IMR-90 (cell line): Measurements from ENCODE around the gene RBMS3. TPM values are rescaled to one million over a fixed set of nuclear protein-coding genes. Genes with fewer than 3 reads are reported as not detected.

Experiments
- ATAC-seq: fragments of 200-7000 bp; cut with Tn5 transposase; 2 replicates; pipeline ENCODE4 v1.9.1; 2020; ENCODE audit warnings: low read depth, mild to moderate bottlenecking, moderate library complexity
- BruUV-seq: library from RNA; stranded (reverse); fragments of 400-500 nt; replicated peaks from 2 replicates; lab custom pipeline; 2021; lab: Mats Ljungman, UMichigan
- CTCF ChIA-PET: fragments of 300-600 bp; formaldehyde crosslinking; extraction: SDS; loops from one replicate; lab custom pipeline; 2021; ENCODE audit warnings: antibody characterized with exemption; lab: Yijun Ruan, JAX
- POLR2A ChIA-PET: fragments of 300-600 bp; sonication (Branson Sonifier 250); formaldehyde crosslinking; loops from one replicate; lab custom pipeline; 2022; ENCODE audit warnings: antibody characterized with exemption; ENCODE audit not compliant: unreplicated experiment; lab: Charles Lee
- DNase-seq: peaks from one replicate; pipeline ENCODE4 v3.0.0; 2013
- H2AFZ ChIP-seq: replicated peaks from 2 replicates; pipeline ENCODE3; 2013; ENCODE audit warnings: low read length, mild to moderate bottlenecking; ENCODE audit not compliant: poor library complexity
- H2AK5ac ChIP-seq: 2 replicates; pipeline ENCODE4 v1.6.1; 2013; ENCODE audit warnings: low read depth, low read length, inconsistent platforms
- H2AK9ac ChIP-seq: replicated peaks from 2 replicates; pipeline ENCODE3; 2013; ENCODE audit warnings: mild to moderate bottlenecking, low read depth, low read length, moderate library complexity; ENCODE audit not compliant: poor library complexity
- H2BK120ac ChIP-seq: 2 replicates; pipeline ENCODE4 v1.6.1; 2013; ENCODE audit warnings: low read depth, low read length, inconsistent platforms
- H2BK15ac ChIP-seq: 3 replicates; pipeline ENCODE4 v1.6.1; 2013; ENCODE audit warnings: low read depth, low read length, inconsistent platforms
- H2BK20ac ChIP-seq: 2 replicates; pipeline ENCODE4 v1.6.1; 2013; ENCODE audit warnings: low read depth, mild to moderate bottlenecking, inconsistent platforms, low read length, moderate library complexity
- H2BK5ac ChIP-seq: 2 replicates; pipeline ENCODE4 v1.6.1; 2013; ENCODE audit warnings: mild to moderate bottlenecking, low read depth, low read length, inconsistent platforms; ENCODE audit not compliant: poor library complexity, severe bottlenecking
- H3K14ac ChIP-seq: replicated peaks from 2 replicates; pipeline ENCODE4 v1.6.1; 2013; ENCODE audit warnings: low read depth, low read length, inconsistent platforms
- H3K18ac ChIP-seq: 2 replicates; pipeline ENCODE4 v1.6.1; 2013; ENCODE audit warnings: low read depth, low read length, control low read depth
- H3K23ac ChIP-seq: 2 replicates; pipeline ENCODE4 v1.6.1; 2013; ENCODE audit warnings: low read depth, low read length, inconsistent platforms
- H3K27ac ChIP-seq: 2 replicates; pipeline ENCODE4 v1.5.1; 2013; ENCODE audit warnings: mild to moderate bottlenecking, control low read depth, low read length; ENCODE audit not compliant: insufficient read depth
- H3K27me3 ChIP-seq: 2 replicates; pipeline ENCODE4 v1.6.1; 2013; ENCODE audit warnings: low read length; ENCODE audit not compliant: control insufficient read depth, insufficient read depth
- H3K36me3 ChIP-seq: 2 replicates; pipeline ENCODE4 v1.6.1; 2013; ENCODE audit warnings: low read length, mixed read lengths; ENCODE audit not compliant: control insufficient read depth, insufficient read depth
- H3K4ac ChIP-seq: 2 replicates; pipeline ENCODE4 v1.6.1; 2013; ENCODE audit warnings: low read depth, low read length, inconsistent platforms
- H3K4me1 ChIP-seq: 2 replicates; pipeline ENCODE4 v1.6.1; 2013; ENCODE audit warnings: low read length, mixed read lengths; ENCODE audit not compliant: control insufficient read depth, insufficient read depth
- H3K4me2 ChIP-seq: 2 replicates; pipeline ENCODE4 v1.6.1; 2013; ENCODE audit warnings: low read depth, mild to moderate bottlenecking, control low read depth, low read length, moderate library complexity
- H3K4me3 ChIP-seq: 2 replicates; pipeline ENCODE4 v1.5.1; 2013; ENCODE audit warnings: low read depth, mild to moderate bottlenecking, control low read depth, low read length, moderate library complexity; ENCODE audit not compliant: insufficient read depth
- H3K56ac ChIP-seq: 2 replicates; pipeline ENCODE4 v1.6.1; 2013; ENCODE audit warnings: low read length, inconsistent platforms; ENCODE audit not compliant: insufficient read depth; ENCODE audit errors: extremely low read depth
- H3K79me1 ChIP-seq, 2 experiments: 2 replicates each; pipeline ENCODE4 v1.6.1; 2013; ENCODE audit warnings: low read length in 2 of 2, inconsistent platforms in 1 of 2, low read depth in 1 of 2
- H3K9ac ChIP-seq: 2 replicates; pipeline ENCODE4 v1.6.1; 2013; ENCODE audit warnings: low read depth, low read length, control low read depth
- H3K9me1 ChIP-seq: 2 replicates; pipeline ENCODE4 v1.6.1; 2013; ENCODE audit warnings: low read length, inconsistent platforms; ENCODE audit not compliant: insufficient read depth
- H3K9me3 ChIP-seq: 2 replicates; pipeline ENCODE4 v1.6.1; 2013; ENCODE audit warnings: low read length; ENCODE audit not compliant: control insufficient read depth, insufficient read depth
- H4K20me1 ChIP-seq: 2 replicates; pipeline ENCODE4 v1.6.1; 2013; ENCODE audit warnings: low read length, inconsistent platforms; ENCODE audit not compliant: insufficient read depth
- H4K5ac ChIP-seq: 2 replicates; pipeline ENCODE4 v1.6.1; 2013; ENCODE audit warnings: mild to moderate bottlenecking, low read depth, low read length, control low read depth
- H4K8ac ChIP-seq, 2 experiments: 2 replicates each; pipeline ENCODE4 v1.6.1; 2013; ENCODE audit warnings: low read depth in 2 of 2, low read length in 2 of 2, control low read depth in 1 of 2, inconsistent platforms in 1 of 2
- H4K91ac ChIP-seq: 2 replicates; pipeline ENCODE4 v1.6.1; 2013; ENCODE audit warnings: low read depth, low read length, inconsistent platforms; ENCODE audit not compliant: insufficient read depth
- MAFK ChIP-seq: IDR thresholded peaks from 2 replicates; pipeline ENCODE4 v1.6.1; 2012; ENCODE audit warnings: low read depth, low read length, improper control_type of control experiment
- RCOR1 ChIP-seq: IDR thresholded peaks from 2 replicates; pipeline ENCODE4 v1.6.1; 2012; ENCODE audit warnings: mild to moderate bottlenecking, low read length, improper control_type of control experiment; ENCODE audit not compliant: insufficient replicate concordance
- WGBS, 2 experiments: methylation state at CpG; one replicate each; pipeline versions ENCODE4 v1.1.5 to v1.1.7; 2013; ENCODE audit warnings: missing lambda C conversion rate in 2 of 2; ENCODE audit not compliant: insufficient read length in 1 of 2; ENCODE audit errors: extremely low coverage in 2 of 2; 5-methylcytosine and 5-hydroxymethylcytosine counted together
- dilution Hi-C: fragments of 300-500 bp; cut with HindIII; formaldehyde crosslinking; loops from one replicate; pipeline ENCODE4 v1.14.3; 2018; ENCODE audit warnings: low sequenced_read_pairs; ENCODE audit not compliant: unreplicated experiment
- in situ Hi-C: fragments of 300-500 bp; cut with MboI; formaldehyde crosslinking; loops from 3 replicates; pipeline ENCODE4 v1.14.3; 2019; ENCODE audit warnings: low sequenced_read_pairs, inconsistent platforms, mixed read lengths
- intact Hi-C: fragments of 100-400 bp; cut with micrococcal nuclease; formaldehyde crosslinking; loops from 2 replicates; pipeline ENCODE4 v1.10.0; 2022
- polyA plus RNA-seq, 3 experiments: library from polyadenylated mRNA; depleted of rRNA; stranded (reverse); fragments of >200 nt; gene quantifications; 2 replicates each; pipeline ENCODE4 v1.2.3, GENCODE V29; 2012; ENCODE audit warnings: low replicate concordance in 1 of 3
- total RNA-seq: library from RNA; depleted of rRNA; stranded (reverse); fragments of >200 nt; gene quantifications from 2 replicates; pipeline ENCODE4 v1.2.3, GENCODE V29; 2012

RBMS3 gene
- total and polyA plus RNA-seq, 2 of the 4 experiments (the other 2 are of a cell fraction) = 15.2 to 127 TPM

DNA sequence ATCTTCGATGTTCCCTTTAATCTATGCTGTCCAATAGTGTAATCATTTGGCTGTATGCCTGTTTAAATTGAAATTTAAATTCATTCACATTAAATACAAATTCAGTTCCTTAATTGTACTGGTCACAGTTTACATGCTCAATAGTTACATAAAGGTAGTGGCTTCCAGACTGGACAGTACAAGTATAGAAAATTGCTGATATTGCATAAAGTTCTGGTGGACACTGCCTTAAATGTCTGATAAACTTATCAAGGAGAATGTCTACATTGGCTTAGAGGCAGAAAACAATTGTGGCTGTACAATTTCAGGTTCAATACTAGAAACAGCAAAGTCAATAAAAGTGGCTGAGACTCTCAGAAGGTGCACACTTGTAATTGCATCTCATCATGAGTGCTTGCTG, 365.2 kb downstream of the RBMS3 start:
- Histone ChIP-seq H2AK5ac (no peak overlapping the region), H3K56ac (no peak overlapping the region), H3K14ac (no peak overlapping the region), H3K4me3 (no peak overlapping the region), H3K79me1 (peaks cover 6 to 18% of the 10 kb centered on the region in 2 experiments; a peak in 2 of 4 replicates), H2BK120ac (no peak overlapping the region), H3K4ac (no peak overlapping the region), H4K20me1 (no peaks in the 10 kb centered on the region), H3K23ac (no peak overlapping the region), H3K18ac (no peak overlapping the region), H3K4me1 (peaks cover 6% of the 10 kb centered on the region), H2BK5ac (no peak overlapping the region), H3K4me2 (no peak overlapping the region), H4K91ac (no peak overlapping the region), H3K36me3 (no peaks in the 10 kb centered on the region), H3K27me3 (no peaks in the 10 kb centered on the region), H3K9ac (no peak overlapping the region), H3K9me3 (no peaks in the 10 kb centered on the region), H2BK20ac (no peak overlapping the region), H2AFZ (no peak overlapping the region), H2BK15ac (no peak overlapping the region), H3K9me1 (peaks cover 8% of the 10 kb centered on the region), H4K8ac (no peak overlapping the region), H2AK9ac (no peak overlapping the region), H4K5ac (no peak overlapping the region), H3K27ac (no peak overlapping the region)
- dilution Hi-C loops (no loop called here), intact Hi-C loops (no loop called here), in situ Hi-C loops (no loop called here)
- ChIA-PET CTCF (no interaction called here), POLR2A (no interaction called here)
- ATAC-seq (no peak), DNase-seq (no peak)
- no TSS peak for BruUV-seq
- TF ChIP-seq MAFK (peak; percentile 98), RCOR1 (no peak)
- WGBS, 2 experiments = no CpG with 5 or more reads among the region's 1 CpG
